NCI-H2029 treated with DMSO at 0.1 percent for 48 hours (cell line): ENCODE data around the gene MYL7.
"Not testable (repeated sequence)": the region's sequence is repeated elsewhere in the genome, so short reads cannot be mapped to it uniquely, and the experiment has no call there.

Experiments used
- DNase-seq: peaks from one replicate; lab custom pipeline; 2025; lab: John Stamatoyannopoulos, UW

The MYL7 gene

DNA sequence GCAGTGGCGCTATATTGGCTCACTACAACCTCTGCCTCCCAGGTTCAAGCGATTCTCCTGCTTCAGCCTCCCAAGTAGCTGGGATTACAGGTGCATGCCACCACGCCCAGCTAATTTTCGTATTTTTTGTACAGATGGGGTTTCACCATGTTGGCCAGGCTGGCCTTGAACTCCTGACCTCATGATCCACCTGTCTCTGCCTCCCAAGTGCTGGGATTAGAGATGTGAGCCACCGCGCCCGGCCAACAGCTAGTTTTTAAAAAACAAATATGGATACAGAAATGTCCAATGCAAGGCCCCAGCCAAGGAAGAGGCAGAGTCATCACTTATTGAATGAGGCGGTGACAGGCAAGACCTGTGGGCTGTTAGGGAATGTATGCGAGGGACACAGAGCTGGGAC lies 30.8 kb upstream of the MYL7 start:
- DNase-seq = not testable (repeated sequence)

DNA sequence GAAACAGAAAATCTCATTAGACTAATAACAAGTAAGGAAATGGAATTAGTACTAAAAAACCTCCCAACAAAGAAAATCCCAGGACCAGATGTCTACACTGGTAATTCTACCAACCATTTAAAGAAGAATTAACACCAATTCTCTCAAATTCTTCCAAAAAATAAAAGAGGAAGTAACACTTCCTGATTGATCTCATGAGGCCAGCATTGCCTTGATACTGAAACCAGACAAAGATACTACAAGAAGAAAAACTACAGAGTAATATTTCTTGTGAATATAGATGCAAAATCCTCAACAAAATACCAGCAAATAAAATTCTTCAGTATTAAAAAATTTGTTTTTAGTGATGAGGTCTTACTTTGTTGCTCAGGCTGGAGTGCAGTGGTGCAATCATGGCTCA lies 26.8 kb upstream of the MYL7 start:
- DNase-seq = no peak

DNA sequence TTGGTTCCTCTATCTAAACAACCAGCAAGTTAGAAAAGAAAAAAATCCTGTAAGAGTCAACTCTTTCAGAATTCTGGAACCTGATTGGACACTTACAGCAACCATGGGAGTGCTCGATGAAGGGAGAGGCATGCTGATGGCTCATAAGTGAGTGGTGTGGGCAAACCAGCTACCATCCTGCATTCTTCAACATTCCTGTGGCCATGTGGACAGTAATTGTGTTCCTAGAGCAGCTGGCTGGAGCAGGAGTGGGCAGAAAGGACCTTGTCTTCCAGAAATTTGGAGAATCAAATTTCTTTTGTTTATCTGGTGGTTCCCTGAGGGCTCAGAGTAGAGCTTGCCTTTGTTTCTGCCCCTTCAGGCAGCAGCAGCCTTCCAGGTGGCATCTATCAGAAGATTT lies 22.5 kb upstream of the MYL7 start:
- no peak for DNase-seq

DNA sequence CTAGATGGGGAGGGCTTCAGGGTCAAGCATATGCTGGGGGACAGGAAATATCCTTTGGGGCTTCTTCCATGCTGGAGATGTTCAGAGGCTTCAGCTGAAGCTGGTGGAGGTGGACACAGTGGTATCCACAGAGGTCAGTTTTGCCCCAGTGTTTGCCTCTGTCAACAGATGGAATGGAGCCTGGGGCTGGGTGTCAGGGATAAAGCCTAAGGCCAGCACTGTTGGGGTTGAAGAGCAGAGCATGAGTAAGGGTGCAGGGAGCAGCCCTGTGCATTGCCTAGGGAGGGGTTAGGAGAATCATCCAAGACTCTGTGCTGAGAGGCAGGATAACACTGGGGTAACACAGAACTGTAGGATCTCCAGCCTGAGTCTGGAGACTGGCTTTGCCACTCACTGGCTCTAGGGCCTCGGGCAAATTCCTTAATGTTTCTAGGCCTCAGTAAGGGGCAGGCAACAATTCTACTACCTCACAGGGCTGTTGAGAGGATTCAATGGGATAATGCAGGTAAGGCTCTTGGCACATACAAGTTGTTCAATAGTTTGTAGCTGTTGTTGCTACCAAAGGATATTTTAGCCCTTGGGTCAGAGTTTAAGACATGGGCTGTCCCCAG lies 21.8 kb upstream of the MYL7 start:
- no peak for DNase-seq

DNA sequence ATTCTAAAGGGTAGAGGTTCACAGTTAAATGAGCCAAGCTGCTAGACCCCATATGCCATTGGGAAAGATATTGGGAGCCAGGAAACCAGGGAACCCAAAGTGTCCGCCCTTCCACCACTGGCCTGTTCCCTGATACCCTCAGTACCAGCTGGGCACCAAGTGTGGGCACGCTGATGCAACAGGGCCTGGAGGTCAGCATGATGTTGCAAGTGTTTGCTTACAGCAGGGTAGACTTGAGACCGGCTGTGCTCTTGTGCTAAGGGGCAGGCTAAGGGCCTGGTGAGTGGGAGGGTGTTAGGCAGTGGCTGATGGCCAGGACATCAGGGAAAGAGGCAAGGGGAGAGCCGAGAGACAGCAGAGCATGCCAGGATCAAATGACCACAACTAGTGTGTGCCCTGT lies 21.0 kb upstream of the MYL7 start:
- DNase-seq = no peak

DNA sequence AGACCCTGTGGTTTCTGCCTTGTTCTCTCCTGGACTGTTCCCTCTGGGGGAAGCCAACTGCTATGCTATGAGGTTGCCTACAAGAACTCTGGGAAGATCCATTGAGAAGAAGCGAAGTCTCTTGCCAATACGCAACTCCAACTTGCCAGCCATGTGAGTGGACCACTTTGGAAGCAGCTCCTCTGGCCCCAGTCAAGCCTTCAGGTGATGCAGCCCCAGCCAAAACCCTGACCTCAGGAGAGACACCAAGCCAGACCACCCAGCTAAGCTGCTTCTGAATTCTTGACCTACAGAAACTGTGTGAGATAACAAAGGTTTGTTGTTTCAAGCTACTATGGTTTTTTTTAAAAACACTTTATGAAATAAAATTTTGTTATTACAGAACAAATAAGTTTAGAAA lies 20.2 kb upstream of the MYL7 start:
- no peak for DNase-seq

DNA sequence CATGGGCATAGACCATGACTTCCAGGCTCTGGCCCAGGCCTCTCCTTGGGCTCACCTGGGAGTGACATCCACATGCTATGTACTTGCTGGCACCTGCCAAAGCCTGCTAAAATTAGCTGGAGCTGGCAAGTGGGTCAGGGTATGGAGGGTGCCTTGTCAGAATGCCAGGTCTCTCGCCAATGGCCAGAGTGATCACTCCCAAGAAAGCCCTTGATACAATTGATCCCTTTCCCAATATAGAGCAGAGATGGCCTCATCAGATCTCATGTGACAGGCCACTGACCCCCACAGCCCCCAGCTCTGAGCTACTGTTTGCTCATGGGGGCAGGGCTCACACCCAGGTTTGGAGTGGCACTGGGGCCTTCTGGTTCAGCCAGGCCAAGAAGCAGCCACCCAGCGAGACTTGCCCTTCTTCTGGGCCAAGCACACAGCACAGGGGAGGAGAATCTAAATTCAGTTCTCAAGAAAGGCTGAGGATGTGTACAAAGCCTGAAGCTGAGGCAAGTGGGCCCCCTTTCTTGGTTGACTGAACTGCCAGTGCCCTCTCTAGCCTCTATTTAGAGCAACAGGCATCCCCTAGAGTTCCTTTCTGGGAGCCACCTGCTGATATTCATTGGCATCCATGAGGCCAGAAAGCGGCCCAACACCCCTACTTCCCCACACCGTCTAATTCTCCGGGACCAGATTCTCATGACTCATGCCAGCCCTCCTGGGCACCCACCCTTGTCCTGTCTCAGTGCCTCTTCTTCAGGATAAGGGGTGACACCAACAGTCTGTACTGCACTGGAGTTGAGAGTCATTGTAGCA lies 18.9 kb upstream of the MYL7 start:
- DNase-seq = no peak

DNA sequence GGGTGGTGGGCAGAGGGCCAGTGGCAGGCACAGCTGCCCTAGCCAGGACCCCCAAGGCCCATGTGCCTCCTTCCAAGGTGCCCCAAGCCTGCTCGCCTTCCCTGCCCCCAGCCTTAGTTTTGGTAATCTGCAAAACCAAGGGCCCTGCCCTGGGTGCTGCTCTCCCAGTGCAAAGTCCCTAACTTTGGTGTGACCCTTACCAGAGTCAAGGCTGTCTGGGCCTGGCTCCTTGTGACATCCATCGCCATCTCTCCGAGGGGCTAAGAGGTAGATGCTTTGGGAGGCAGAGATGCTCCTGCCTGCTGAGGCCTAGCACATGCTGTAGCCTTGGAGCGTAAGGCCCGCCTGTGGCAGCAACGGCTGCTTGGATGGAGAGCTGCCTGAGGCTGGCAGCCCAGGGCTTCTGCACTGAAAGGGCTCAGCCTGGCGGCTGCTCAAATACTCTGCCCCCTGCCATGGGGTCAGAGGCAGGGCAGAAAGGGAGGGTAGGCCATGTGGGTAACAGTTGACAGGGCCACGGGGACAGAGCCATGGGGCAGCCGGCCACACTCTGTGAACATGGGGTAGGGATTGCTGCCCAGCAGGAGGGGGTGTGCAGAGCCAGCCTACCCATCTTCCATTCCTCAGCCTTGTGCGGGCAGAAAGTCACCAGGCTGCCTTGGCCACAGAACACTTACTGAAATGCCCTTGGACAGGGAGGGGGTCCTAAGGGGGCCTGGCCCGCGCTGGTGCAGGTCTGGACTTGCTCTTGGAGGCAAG lies 17.9 kb upstream of the MYL7 start:
- no peak for DNase-seq

DNA sequence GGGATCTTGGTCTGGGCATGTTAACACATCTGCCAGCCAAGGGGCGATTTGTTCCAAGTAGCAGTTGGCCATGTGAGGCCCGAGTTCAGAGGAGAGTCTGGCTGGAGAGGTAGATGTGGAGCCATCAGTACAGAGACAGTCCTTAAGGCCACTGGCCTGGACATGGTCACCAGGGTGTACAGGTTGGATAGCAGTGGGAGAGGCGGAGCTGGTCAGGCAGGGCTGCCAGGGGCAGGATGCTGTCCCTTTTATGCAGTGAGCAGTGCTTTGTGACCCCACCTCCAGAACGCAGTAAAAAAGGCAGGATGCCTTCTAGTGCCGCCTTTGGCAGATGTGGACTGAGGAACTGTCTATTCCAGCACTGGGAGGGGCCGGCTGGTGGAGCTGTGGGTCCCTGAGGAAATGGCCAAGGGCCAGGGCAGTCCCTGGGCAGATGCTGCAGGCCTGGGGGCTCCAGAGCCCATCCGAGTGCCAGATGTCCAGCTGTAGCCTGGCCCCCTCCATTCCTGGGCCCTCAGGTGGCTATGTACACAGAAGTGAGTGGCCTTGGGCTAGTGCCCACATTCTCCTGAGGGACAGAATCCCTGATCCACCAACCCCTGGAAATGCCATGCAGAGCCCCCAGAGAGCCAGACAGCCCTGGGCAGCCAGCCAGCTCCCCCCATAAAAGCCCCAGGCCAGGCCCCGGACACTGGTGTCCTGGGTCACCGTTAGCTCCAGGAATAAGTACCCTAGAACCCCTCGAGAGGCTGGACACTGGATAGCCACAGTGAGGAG lies 17.2 kb upstream of the MYL7 start:
- DNase-seq = no peak

DNA sequence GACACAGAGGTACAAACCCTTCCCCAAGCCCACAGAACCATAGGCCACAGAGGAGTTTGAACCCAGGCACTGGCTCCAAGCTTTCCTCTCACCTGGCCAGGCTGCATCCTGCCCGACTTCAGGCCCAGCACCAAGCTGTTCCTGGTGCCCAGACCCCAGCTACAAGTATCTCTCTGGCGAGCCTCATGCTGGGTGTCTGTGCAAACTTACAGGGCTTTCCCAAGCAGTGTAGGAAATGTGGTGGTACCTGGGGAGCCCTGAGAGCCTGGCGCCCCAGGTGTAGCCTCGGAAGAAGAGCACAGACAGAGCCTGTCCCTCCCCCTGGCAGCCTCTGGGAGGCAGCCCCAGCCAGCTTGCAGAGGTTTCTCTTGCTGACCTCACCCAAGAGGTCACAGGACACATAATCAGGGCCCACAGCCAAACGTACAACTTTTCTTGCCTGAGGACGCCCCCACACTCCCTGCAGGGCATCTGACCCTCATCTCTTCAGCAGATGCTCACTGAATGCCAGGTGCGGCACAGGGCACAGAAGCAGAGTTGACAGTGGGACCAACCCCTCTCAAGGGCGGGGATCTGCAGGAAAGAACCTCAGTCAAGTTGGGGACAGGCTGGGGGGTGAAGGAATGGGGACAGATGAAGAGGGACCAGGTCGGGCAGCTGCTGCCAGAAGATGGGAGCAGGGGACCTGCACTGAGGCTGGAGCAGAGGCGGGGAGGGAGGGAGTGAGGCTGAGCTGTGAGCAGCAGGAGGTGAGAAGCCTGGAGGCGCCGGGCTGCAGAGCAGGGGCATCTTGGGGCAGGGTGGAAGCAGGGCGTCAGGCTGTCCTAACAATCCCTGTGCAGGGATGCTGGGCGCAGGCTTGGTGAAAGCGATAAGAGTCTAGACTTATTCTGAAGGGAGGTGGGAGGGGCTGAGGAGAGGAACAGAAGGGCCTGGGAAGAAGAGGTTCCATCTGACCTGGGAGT lies 16.3 kb upstream of the MYL7 start:
- DNase-seq = no peak

DNA sequence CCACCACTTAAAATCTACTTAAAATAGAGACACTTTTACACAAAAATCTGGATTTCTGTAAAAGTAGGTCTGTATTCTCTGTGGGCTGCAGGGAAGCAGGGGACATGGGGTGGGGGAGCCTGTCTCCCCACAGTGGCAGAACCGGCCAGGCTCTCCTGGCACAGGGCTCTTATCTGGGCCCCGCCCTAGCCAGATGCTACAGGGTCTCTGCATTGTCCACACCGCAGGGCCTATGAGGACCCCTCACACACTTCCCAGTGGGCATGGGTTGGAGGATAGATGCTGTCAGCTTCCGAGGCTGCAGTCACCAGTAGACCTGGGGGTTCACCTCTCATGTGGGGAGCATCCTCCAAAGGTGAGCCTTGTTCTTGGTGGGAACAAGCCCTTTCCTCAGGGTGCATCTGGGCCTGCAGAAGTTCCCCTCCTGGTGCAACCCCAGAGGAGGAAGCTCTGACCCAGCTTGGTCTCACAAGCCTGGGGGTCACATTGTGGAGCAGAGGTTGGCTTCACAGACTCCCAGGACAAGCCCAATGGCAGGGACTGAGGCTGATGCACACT lies 15.4 kb upstream of the MYL7 start:
- DNase-seq = no peak

DNA sequence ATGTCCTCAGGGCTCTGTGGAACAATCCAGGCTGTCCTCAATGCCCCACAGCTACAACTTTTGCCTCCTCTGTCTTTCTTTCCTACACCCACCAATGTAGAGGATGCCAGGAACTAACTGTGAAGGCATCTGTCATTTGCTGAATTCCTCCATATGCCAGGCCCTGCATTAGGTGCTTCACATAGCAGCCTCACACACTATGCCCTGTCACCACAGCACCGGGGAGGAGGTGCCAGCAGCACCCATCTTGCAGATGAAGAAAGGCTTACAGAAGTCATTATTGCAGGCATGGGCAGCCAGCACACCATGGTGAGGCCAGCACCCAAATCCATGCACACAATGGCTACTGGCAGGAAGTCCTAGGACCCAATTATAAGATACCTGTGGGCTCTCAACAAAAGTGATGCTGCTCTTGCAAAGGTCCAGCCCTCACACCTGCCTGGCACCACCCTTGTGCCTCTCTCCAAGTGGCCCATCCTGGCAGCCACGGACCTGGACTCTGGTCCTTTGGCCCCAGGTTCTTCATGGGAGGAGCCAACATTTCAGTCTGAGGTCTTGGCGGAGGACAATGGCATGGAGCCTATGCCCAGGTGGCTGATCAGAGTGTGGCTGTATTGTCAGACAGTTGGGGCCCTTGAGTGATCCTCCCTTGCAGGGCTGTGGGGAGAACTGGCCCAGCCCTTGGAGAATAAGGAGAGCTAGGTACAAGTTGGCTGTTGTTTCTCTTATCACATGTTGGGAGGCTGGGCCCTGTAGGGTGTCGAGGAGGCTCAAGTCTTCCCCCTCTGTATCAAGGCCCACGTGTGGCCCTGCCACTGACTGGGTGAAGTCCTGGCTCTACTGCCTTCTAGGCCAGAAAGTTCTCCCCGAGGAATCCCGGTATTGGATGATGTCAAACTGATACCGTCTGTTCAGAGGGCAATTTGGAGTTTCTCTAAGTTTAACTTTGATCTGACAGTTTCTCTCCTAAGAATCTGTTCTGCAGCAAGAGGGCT lies 14.4 kb upstream of the MYL7 start:
- DNase-seq = no peak

DNA sequence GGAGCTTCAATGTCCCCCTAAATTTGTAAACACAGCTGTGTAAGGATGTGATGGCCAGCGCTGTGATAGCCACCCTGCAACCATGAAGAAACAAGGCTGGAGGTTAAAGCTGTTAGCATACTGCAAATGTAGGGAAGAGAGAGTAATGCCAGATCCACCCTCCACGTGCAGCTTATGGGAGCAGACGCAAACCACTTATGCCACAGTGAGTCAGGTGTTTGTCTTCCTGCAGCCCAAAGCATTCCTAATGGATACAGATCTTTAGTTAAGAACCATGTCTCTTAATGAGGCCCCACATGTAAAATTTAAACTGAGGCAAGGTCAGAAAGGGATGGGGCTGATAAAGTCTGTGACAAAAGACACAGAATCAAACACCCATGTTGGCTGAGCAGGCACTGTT lies 13.6 kb upstream of the MYL7 start:
- DNase-seq = no peak

DNA sequence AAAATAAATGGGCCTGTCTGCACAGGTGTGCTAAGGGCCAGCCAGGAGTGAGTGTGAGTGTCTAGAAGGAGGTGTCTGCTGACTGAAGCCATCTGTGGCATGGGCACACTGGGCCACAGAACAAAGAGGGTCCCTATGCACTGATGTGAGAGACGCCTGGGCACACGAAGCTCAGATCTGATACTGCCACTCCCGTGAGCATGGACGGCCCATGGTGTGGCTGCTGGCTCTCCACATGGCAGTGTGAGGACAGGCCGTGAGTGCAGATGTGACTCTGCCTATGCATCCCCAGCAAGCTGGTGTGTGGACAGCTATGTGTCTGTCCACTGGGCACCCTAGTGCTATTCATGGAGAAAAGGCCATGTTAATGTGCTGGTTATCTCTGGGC lies 12.8 kb upstream of the MYL7 start:
- DNase-seq = no peak

DNA sequence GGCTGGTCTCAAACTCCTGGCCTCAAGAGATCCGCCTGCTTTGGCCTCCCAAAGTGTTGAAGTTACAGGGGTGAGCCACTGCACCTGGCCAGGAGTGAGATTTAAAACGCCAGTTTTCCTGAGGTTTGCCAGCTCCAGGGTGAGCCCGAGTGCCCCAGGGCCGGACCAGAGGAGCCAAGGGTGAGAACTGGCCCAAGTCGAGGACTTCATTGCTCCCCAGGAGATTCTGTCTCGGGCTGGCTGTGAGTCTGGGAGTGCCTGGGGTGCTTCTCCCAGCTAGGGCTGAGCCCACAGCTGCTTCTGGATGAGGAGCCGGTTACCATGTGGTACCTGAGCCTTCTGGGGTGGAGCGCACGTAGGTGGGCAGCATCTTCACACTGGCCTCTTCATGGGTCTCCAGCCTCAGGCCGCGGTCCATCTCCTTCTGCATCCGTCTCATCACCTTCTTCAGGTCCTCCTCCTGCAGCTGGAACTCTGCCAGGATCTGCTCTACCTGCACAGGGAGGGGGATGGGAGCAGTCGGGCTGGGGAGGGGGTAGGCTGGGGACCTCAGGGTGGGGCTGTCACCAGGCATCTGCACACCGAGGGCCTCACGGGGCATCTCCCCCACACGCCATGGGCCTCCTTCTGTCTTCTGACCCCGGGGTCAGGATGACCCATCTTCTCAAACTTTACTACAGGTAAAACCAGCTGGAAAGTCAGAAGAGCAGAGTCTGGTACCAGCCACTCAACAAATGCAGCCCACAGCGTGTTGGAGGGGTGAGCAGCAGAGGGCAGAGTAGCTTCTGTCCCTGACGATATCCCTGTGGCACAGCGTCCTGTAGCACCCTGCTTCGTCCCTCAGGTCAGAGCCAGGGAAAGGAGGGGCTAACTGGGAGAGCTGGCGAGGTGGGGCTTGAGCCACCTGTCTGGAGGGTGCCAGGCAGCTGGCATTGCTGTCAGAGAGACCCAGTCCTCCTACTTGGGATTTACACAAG lies 12.1 kb upstream of the MYL7 start:
- no peak for DNase-seq

DNA sequence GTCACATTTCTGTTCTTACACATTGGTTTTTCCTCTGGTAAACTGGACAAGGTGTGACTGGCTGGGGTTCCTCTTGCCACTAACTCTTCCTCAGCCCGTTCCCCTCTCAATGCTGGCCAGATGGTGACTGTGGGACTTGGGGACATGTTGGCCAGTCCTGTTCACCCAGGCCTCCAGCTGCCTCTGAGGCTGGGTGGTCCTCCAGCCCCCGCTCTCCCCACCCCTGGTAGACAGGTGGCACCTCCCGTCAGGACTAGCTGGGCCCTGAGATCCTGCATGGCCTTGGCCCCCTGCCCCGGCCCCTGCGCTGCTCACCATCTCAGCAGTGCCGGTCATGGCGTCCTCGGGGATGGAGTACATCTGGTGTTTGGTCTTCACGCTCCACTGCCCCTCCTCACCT lies 10.8 kb upstream of the MYL7 start:
- DNase-seq = no peak

DNA sequence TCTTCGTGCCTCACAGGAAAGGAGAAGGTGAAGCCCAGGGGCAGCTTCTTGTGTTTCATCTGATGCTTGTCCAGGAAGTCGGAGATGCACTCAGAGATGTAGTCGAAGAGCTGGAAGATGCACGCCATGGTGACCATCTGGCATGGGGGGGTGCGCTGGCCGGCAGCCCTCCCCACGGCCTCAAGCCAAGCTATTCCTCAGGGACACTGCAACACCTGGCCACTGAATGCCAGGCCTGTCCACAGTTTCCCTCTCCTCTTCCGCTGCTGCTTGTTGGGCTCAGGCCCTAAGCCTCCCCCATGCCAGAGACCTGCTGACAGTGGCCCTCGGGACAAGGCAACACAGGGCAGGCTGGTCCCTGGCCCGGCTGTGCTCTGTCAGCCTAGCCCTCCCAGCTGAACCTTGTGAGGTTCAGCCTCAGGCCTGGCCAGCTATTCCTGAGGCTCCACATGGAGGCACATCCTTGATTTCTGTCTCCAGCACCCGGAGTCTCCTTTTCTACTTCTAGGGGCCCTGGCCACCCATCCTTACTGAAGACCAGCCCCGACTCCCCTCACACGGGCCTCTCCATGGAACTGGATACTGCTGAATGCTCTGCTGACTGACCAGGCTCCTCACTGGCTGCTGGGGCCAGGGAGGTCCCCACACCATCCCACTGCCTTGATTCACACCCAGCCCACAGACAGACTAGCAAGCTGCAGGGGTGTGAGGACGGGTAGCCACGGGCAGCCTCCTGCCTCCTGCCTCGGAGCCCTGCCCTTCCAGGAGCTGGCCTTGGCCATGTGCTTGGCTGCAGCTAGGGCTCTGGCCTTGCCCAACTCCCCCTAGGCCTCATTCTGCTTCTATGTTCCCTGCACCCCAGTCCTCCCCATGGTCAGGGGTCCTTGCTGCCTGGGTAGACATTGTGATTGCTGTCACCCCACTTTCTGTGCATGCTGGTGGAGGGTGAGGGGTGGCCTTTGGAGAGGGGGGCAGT lies 10.1 kb upstream of the MYL7 start:
- DNase-seq = no peak
